PC-3 (cell line): ENCODE measurements around the gene CARNS1.

ENCODE experiments used
- EZH2 ChIP-seq: fragments of 300-600 bp; sonication (generic); IDR thresholded peaks from one replicate; pipeline ENCODE4 v1.6.1; 2017; ENCODE audit warnings: antibody characterized with exemption, mild to moderate bottlenecking, low read length; ENCODE audit not compliant: unreplicated experiment
- TF ChIP-seq, protein P1 (sequence below): fragments of 300-600 bp; sonication (generic); conservative IDR thresholded peaks from 2 replicates; pipeline ENCODE4 v1.5.1; 2017; ENCODE audit warnings: antibody characterized with exemption, low read depth, mild to moderate bottlenecking, low read length

DNA sequence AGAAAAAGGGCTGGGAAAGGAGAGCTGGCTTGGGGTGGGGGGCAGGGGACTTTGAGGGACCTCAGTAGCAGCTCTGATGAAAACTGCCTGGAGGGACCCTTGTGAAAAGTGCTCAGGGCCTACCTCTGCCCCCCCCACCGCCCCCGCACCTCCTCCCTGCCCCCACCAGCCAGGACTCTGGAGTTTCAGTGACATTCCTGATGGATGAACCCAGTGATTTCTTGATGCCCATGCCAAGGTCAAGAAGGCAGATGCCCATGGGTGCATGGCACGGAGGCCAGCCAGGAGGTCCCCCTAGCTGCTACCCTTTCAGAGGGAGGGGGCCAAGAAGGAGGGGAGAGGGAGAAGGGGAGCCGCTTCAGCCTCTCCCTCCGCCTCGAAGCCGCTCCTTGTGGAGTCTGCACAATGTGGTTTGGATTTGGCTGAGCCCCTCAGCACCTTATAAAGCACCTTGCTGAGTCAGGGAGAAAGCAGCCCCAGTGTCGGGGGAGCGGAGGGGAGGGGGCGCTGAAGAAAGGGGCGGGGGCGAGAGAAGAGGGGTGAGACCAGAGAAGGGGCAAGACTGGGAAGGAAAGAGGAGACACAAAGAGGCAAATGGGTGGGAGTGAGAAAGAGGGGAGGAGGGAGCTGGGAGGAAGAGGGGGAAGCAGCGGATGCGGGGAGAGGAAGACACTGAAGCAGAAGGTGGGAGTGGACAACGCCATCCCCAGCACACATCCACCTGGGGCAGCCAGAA lies 40.0 kb upstream of the CARNS1 start:
- TF ChIP-seq, protein P1, sequence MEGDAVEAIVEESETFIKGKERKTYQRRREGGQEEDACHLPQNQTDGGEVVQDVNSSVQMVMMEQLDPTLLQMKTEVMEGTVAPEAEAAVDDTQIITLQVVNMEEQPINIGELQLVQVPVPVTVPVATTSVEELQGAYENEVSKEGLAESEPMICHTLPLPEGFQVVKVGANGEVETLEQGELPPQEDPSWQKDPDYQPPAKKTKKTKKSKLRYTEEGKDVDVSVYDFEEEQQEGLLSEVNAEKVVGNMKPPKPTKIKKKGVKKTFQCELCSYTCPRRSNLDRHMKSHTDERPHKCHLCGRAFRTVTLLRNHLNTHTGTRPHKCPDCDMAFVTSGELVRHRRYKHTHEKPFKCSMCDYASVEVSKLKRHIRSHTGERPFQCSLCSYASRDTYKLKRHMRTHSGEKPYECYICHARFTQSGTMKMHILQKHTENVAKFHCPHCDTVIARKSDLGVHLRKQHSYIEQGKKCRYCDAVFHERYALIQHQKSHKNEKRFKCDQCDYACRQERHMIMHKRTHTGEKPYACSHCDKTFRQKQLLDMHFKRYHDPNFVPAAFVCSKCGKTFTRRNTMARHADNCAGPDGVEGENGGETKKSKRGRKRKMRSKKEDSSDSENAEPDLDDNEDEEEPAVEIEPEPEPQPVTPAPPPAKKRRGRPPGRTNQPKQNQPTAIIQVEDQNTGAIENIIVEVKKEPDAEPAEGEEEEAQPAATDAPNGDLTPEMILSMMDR, result no peak
- TF ChIP-seq EZH2, result no peak
